Mucosa of descending colon (tissue), 3 donors: ENCODE data around the gene MPIG6B. TPM values are rescaled to one million over a fixed set of nuclear protein-coding genes. Genes with fewer than 3 reads are reported as not detected.

ENCODE experiments used
- ATAC-seq: fragments of 200-7000 bp; cut with Tn5 transposase; one replicate; pipeline ENCODE4 v1.9.1; 2020; ENCODE audit warnings: mild to moderate bottlenecking, moderate library complexity
- DNase-seq, 3 donors: peaks; one replicate each; pipeline ENCODE4 v3.0.0-alpha.2; 2020
- H3K36me3 ChIP-seq: fragments of 200-600 bp; one replicate; pipeline ENCODE4 v1.8.0; 2021; ENCODE audit warnings: low read depth, mild to moderate bottlenecking
- H3K4me1 ChIP-seq: fragments of 200-600 bp; one replicate; pipeline ENCODE4 v1.8.0; 2021; ENCODE audit warnings: low read depth, mild to moderate bottlenecking
- H3K4me3 ChIP-seq: fragments of 200-600 bp; one replicate; pipeline ENCODE4 v1.8.0; 2021; ENCODE audit warnings: mild to moderate bottlenecking
- H3K9me3 ChIP-seq: fragments of 200-600 bp; one replicate; pipeline ENCODE4 v1.8.0; 2021; ENCODE audit warnings: mild to moderate bottlenecking
- CTCF ChIP-seq: fragments of 200-600 bp; IDR thresholded peaks from one replicate; pipeline ENCODE4 v1.8.0; 2022; ENCODE audit warnings: antibody characterized with exemption, mild to moderate bottlenecking
- intact Hi-C, 2 donors: fragments of 100-400 bp; cut with DNase I in 1 of 2; cut with micrococcal nuclease in 1 of 2; formaldehyde crosslinking; loops; one replicate each; pipeline versions ENCODE4 v1.11.0 to v1.11.1; 2022; cut with DNase I, micrococcal nuclease
- total RNA-seq, 3 donors: library from RNA; stranded (reverse); fragmentation: NEBNext Ultra II Directional in 2 of 3; extraction: Animal tissue kit (Norgen Biotek cat#: 25700) in 2 of 3; gene quantifications; one replicate each; pipeline versions ENCODE4 v1.2.1 to v1.2.4, GENCODE V29; 2021 to 2023
- donor health status: DM: no; HTN: no; CAD: no; lungs with moderate emphysema.
- donor health status: DM: no; HTN: no; CAD: no.
- donor health status: DM: no; HTN: yes; CAD: no.

MPIG6B gene
- total RNA-seq, 3 donors from 2014 or later = 0.48 to 1.4 (median 0.57) TPM

- intact Hi-C loops = loop anchor here in 1 of 2 donors (5.0 kb wide), 1 partner anchor 102 kb away; no protein-coding TSS in a partner anchor
- peaks cover 7% of the 10 kb centered on the region for H3K36me3 ChIP-seq
- peak; percentile 70 for ATAC-seq
Measured at GRCh38 chr6:31729979-31730630, 6.9 kb downstream of the MPIG6B start.

GRCh38 chr6:31730631-31731086 lies 7.5 kb downstream of the MPIG6B start:
- ATAC-seq = no peak
- intact Hi-C loops = loop anchor here in 1 of 2 donors (5.0 kb wide), 1 partner anchor 102 kb away; no protein-coding TSS in a partner anchor

More at GRCh38 chr6:31729979-31730630, 6.9 kb downstream of the MPIG6B start:
- Histone ChIP-seq H3K4me1 (peaks cover 34% of the 10 kb centered on the region), H3K9me3 (no peaks in the 10 kb centered on the region), H3K4me3 (peak overlapping the region; percentile 33)
- no peak for TF ChIP-seq CTCF
- DNase-seq = peak; percentile 92 to 94 (median 93)

GRCh38 chr6:31732029-31732428 lies 8.9 kb downstream of the MPIG6B start:
- Histone ChIP-seq H3K4me3 (no peak overlapping the region), H3K4me1 (peaks cover 31% of the 10 kb centered on the region), H3K9me3 (no peaks in the 10 kb centered on the region), H3K36me3 (peaks cover 7% of the 10 kb centered on the region)
- ATAC-seq (no peak), DNase-seq (no peak)
- no peak for TF ChIP-seq CTCF
- intact Hi-C loops = loop anchor here in 1 of 2 donors (5.0 kb wide), 1 partner anchor 100 kb away; no protein-coding TSS in a partner anchor

More at GRCh38 chr6:31730631-31731086, 7.5 kb downstream of the MPIG6B start:
- TF ChIP-seq CTCF = no peak
- H3K36me3 ChIP-seq = peaks cover 7% of the 10 kb centered on the region
- no peak overlapping the region for H3K4me3 ChIP-seq
- H3K4me1 ChIP-seq = peaks cover 33% of the 10 kb centered on the region
- H3K9me3 ChIP-seq = no peaks in the 10 kb centered on the region
- DNase-seq = no peak

- TF ChIP-seq CTCF = no peak
- DNase-seq = no peak
- Histone ChIP-seq H3K9me3 (no peaks in the 10 kb centered on the region), H3K36me3 (peaks cover 7% of the 10 kb centered on the region), H3K4me1 (peaks cover 30% of the 10 kb centered on the region), H3K4me3 (no peak overlapping the region)
- ATAC-seq = no peak
- intact Hi-C loops = loop anchor here in 1 of 2 donors (5.0 kb wide), 1 partner anchor 99 kb away; no protein-coding TSS in a partner anchor
Measured at GRCh38 chr6:31733734-31734133, 10.6 kb downstream of the MPIG6B start.

- H3K9me3 ChIP-seq = no peaks in the 10 kb centered on the region
- peak overlapping the region; percentile 50 for H3K4me3 ChIP-seq
- ATAC-seq (no peak), DNase-seq (no peak)
- TF ChIP-seq CTCF = no peak
- peaks cover 7% of the 10 kb centered on the region for H3K36me3 ChIP-seq
- intact Hi-C loops = loop anchor here in 1 of 2 donors (5.0 kb wide), 1 partner anchor 98 kb away; no protein-coding TSS in a partner anchor
- H3K4me1 ChIP-seq = peaks cover 32% of the 10 kb centered on the region
Measured at GRCh38 chr6:31734247-31734820, 11.2 kb downstream of the MPIG6B start.
